Testis (tissue), 3 donors: Measurements from ENCODE around the gene ELF1. TPM values are rescaled to one million over a fixed set of nuclear protein-coding genes. Genes with fewer than 3 reads are reported as not detected.

ENCODE experiments used
- DNase-seq: peaks from one replicate; pipeline ENCODE4 v3.0.0-alpha.2; 2019
- H3K27ac ChIP-seq, 2 donors: fragments of 200-600 bp; sonication (generic); one replicate each; pipeline ENCODE4 v1.5.1; 2019
- H3K27me3 ChIP-seq: fragments of 200-600 bp; sonication (generic); one replicate; pipeline ENCODE4 v1.5.1; 2019
- H3K36me3 ChIP-seq: fragments of 200-600 bp; sonication (generic); one replicate; pipeline ENCODE4 v1.5.1; 2017; ENCODE audit warnings: low read depth; ENCODE audit errors: missing control alignments
- H3K4me1 ChIP-seq: fragments of 200-600 bp; sonication (generic); one replicate; pipeline ENCODE4 v1.5.1; 2019
- H3K4me3 ChIP-seq, 2 donors: fragments of 200-600 bp; sonication (generic); one replicate each; pipeline ENCODE4 v1.5.1; 2017 to 2019
- H3K9me3 ChIP-seq: fragments of 200-600 bp; sonication (generic); one replicate; pipeline ENCODE4 v1.5.1; 2017
- POLR2A ChIP-seq: fragments of 450-650 bp; IDR thresholded peaks from one replicate; pipeline ENCODE4 v1.6.1; 2017; ENCODE audit warnings: antibody characterized with exemption, mild to moderate bottlenecking, moderate library complexity
- WGBS, 2 donors: methylation state at CpG; one replicate each; pipeline ENCODE4 v1.1.5; 2018; 5-methylcytosine and 5-hydroxymethylcytosine counted together
- intact Hi-C: fragments of 100-400 bp; cut with DNase I; formaldehyde crosslinking; loops from one replicate; pipeline ENCODE4 v1.15.1; 2023; ENCODE audit warnings: low total_unique reads
- polyA plus RNA-seq: library from polyadenylated mRNA; stranded (reverse); fragments of 350-450 nt; fragmentation: Illumina TruSeq; extraction: RNeasy Lipid Tissue Mini Kit (QIAGEN cat#74804); gene quantifications from one replicate; pipeline ENCODE4 v1.2.3, GENCODE V29; 2014; ENCODE audit warnings: low read depth, low replicate concordance; ENCODE audit not compliant: insufficient read depth
- total RNA-seq, 2 donors: library from RNA; depleted of rRNA; stranded (reverse); fragments of >200 nt; gene quantifications; one replicate each; pipeline ENCODE4 v1.2.3, GENCODE V29; 2016
- TF ChIP-seq, protein P1 (sequence below), 3 experiments: fragments of 450-650 bp in 2 of 3; fragments of 200-600 bp in 1 of 3; sonication (generic) in 1 of 3; IDR thresholded peaks; one replicate each; pipeline ENCODE4 v1.5.1; 2016 to 2019; ENCODE audit warnings: antibody characterized with exemption in 3 of 3, mild to moderate bottlenecking in 2 of 3, moderate library complexity in 1 of 3

Gene ELF1
- total and polyA plus RNA-seq, 3 donors from 2014 or later, result 32.8 to 67.5 (median 54.8) TPM

DNA sequence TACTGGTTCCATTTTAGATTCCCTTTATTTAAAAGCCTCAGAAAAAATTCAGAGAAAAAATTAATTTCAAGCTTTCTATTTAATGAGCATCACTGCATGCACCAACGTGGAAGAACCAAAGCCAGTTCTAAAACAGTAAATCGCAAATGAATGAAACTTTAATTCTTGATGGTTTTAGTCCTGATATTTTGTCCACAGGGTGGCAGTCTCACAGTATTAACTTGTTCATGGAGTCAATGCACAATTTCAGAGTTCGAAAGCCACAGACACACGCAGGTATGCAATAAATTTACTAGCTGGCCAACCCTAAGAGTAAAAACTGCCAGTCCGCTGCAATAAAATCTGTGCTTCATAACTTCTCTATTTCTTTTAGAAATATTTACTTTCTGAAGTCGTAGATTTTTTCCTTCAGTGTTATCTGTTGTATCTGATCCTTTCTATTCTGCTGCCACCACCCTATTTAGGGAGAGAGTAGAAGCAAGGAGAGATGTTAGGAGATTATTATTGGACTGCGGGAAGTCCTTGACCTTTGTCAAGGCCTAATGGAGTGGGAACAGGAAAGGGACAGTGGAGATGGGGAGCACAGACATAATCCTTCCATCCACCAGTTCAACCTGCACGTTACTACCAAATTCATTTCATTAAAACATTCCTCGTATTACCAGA, 35.2 kb upstream of the ELF1 start:
- Histone ChIP-seq H3K4me3 (no peak overlapping the region), H3K27ac (peak overlapping the region in 1 of 2 donors; percentile 7), H3K4me1 (peaks cover 33% of the 10 kb centered on the region), H3K27me3 (no peaks in the 10 kb centered on the region), H3K36me3 (no peaks in the 10 kb centered on the region), H3K9me3 (no peaks in the 10 kb centered on the region)
- 42 to 61% methylated on average over 9 of the region's 9 CpGs for WGBS, 2 donors
- TF ChIP-seq, protein P1, sequence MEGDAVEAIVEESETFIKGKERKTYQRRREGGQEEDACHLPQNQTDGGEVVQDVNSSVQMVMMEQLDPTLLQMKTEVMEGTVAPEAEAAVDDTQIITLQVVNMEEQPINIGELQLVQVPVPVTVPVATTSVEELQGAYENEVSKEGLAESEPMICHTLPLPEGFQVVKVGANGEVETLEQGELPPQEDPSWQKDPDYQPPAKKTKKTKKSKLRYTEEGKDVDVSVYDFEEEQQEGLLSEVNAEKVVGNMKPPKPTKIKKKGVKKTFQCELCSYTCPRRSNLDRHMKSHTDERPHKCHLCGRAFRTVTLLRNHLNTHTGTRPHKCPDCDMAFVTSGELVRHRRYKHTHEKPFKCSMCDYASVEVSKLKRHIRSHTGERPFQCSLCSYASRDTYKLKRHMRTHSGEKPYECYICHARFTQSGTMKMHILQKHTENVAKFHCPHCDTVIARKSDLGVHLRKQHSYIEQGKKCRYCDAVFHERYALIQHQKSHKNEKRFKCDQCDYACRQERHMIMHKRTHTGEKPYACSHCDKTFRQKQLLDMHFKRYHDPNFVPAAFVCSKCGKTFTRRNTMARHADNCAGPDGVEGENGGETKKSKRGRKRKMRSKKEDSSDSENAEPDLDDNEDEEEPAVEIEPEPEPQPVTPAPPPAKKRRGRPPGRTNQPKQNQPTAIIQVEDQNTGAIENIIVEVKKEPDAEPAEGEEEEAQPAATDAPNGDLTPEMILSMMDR (IDR thresholded peaks at IDR 0.05), result peak; percentile 24 to 52 (median 48)
- no peak for TF ChIP-seq POLR2A
- intact Hi-C loops, result no loop called here
- peak; percentile 51 for DNase-seq

DNA sequence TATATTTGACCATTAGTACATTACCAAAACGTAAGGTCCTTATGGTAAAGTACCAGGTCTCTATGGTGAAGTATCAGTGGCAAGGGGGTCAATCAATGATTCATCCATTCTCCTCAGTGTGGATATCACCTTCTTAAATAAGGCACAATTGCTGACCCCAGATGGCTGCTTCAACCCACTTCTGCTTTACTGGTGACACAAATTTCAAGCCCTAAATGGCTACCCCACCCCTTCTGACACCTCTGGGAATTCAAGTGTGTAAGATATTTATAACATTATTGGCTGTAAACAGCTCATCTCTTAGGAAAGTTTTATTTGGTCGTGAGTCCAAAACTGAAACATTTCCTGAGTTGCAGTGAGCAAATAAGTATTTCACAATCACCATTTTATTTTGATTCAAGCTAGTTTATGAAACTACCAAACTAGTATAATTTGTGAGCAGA, 34.3 kb upstream of the ELF1 start:
- no peak for DNase-seq
- no peak for TF ChIP-seq POLR2A
- TF ChIP-seq, protein P1 (IDR thresholded peaks at IDR 0.05), result no peak
- Histone ChIP-seq H3K36me3 (no peaks in the 10 kb centered on the region), H3K4me1 (peaks cover 24% of the 10 kb centered on the region), H3K27ac (peak overlapping the region in 1 of 2 donors; percentile 7), H3K9me3 (no peaks in the 10 kb centered on the region), H3K4me3 (no peak overlapping the region), H3K27me3 (no peaks in the 10 kb centered on the region)
- intact Hi-C loops, result no loop called here
- 49 to 57% methylated on average over 2 of the region's 2 CpGs for WGBS, 2 donors

DNA sequence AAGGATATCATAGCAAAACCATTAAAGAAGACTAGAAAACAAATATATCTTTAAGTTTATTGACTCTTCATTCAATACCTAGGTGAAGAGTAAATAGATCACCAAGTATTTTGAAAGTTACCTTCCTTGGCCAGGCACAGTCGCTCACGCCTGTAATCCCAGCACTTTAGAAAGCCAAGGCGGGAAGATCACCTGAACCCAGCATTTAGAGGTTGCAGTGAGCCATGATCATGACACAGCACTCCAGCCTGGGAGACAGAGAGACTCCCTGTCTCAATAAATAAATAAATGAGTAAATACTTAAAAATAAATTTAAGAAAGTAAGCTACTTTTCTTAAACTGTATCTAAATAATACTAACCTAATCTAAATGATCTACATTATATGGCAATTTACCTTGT, 33.3 kb upstream of the ELF1 start:
- peaks cover 18% of the 10 kb centered on the region for H3K4me1 ChIP-seq
- 92 to 97% methylated on average over 3 of the region's 3 CpGs for WGBS, 2 donors
- TF ChIP-seq, protein P1 (IDR thresholded peaks at IDR 0.05), result no peak
- TF ChIP-seq POLR2A, result no peak
- intact Hi-C loops, result no loop called here
- no peaks in the 10 kb centered on the region for H3K9me3 ChIP-seq
- H3K27ac ChIP-seq, result no peak overlapping the region
- no peaks in the 10 kb centered on the region for H3K27me3 ChIP-seq
- no peaks in the 10 kb centered on the region for H3K36me3 ChIP-seq
- H3K4me3 ChIP-seq, result no peak overlapping the region
- DNase-seq, result no peak

DNA sequence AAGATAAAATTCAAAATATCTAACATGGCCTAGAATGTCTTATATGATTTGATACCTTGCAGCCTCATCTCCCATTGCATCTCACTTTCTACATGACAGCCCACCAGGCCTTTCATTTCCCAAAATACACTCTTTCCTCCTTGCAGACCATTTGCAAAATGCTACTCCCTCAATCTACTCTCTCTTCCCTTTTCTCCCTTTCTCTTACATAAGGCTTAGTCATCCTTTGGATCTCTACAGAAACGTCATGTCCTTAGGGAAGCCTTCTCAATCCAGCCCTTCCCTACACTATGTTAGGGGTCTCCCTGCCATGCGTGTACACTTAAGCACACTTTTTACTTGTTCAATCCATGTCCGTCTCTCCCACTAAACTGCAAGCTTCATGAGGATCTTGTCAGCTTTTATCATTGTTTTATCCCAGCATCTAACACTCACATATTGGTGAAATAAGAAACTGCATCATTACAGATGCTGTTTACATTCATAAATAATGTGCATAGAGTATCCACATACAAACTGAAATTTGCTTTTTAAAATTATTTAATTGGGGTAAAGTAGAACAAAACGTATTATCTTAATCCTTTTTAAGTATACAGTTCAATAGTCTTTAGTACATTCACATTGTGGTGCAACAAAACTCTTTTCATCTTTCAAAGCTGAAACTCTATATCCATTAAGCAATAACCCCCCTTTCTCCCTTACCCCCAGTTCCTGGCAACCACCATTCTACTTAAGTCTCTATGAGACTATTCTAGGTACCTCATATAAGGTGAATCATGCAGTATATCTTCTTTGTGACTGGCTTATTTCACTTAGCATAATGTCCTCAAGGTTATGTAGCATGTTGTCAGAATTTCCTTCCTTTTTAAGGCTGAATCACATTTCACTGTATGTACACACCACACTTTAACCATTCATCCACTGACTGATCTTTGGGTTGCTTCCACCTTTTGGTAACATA, 30.6 kb upstream of the ELF1 start:
- Histone ChIP-seq H3K9me3 (no peaks in the 10 kb centered on the region), H3K27me3 (no peaks in the 10 kb centered on the region), H3K4me1 (peaks cover 7% of the 10 kb centered on the region), H3K27ac (no peak overlapping the region), H3K36me3 (no peaks in the 10 kb centered on the region), H3K4me3 (no peak overlapping the region)
- 89 to 90% methylated on average over 4 of the region's 4 CpGs for WGBS, 2 donors
- TF ChIP-seq, protein P1 (IDR thresholded peaks at IDR 0.05), result no peak
- TF ChIP-seq POLR2A, result no peak
- DNase-seq, result no peak
- intact Hi-C loops, result no loop called here
